Measurements from ENCODE around the gene SYNJ1.

DNA sequence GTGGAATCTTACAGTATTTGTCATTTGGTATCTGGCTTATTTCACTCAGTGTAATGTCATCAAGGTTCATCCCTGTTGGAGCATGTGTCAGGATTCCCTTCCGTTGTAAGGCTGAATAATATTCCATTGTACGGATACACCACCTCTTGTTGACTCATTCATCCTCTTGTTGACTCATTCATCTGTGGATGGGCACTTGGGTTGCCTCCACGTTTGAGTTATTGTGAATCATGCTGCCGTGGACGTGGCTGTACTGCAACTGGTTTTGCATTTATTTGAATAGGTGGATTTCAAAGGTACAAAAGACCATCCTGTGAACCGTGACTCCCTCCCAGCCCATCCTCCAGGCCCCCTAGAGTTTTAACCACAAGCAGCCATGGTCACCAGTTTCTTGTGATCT lies 130.6 kb downstream of the SYNJ1 start:
- TF ChIP-seq GATA2 (IDR thresholded peaks at IDR 0.05; ENCODE audit: low read depth, low read length) (no peak), GATA3 (IDR thresholded peaks at IDR 0.05; ENCODE audit: low read depth, low read length) (no peak)

Data from SH-SY5Y (cell line).